ENCODE measurements around the gene RTN1.

GRCh38 chr14:59857328-59857727 is 13.2 kb downstream of the RTN1 start:
- TF ChIP-seq POLR2A (IDR thresholded peaks at IDR 0.05) (no peak), CTCF (IDR thresholded peaks at IDR 0.05 in 4 of 5, conservative IDR thresholded peaks at IDR 0.05 in 1 of 5) (no peak)

Measured in gastrocnemius medialis (tissue), 4 donors.